IMR-90 (cell line): ENCODE results near the gene SATB2. TPM values are rescaled to one million over a fixed set of nuclear protein-coding genes. Genes with fewer than 3 reads are reported as not detected.

Experiments
- ATAC-seq: fragments of 200-7000 bp; cut with Tn5 transposase; 2 replicates; pipeline ENCODE4 v1.9.1; 2020; ENCODE audit warnings: low read depth, mild to moderate bottlenecking, moderate library complexity
- BruUV-seq: library from RNA; stranded (reverse); fragments of 400-500 nt; replicated peaks from 2 replicates; lab custom pipeline; 2021; lab: Mats Ljungman, UMichigan
- CTCF ChIA-PET: fragments of 300-600 bp; formaldehyde crosslinking; extraction: SDS; loops from one replicate; lab custom pipeline; 2021; ENCODE audit warnings: antibody characterized with exemption; lab: Yijun Ruan, JAX
- POLR2A ChIA-PET: fragments of 300-600 bp; sonication (Branson Sonifier 250); formaldehyde crosslinking; loops from one replicate; lab custom pipeline; 2022; ENCODE audit warnings: antibody characterized with exemption; ENCODE audit not compliant: unreplicated experiment; lab: Charles Lee
- DNase-seq: peaks from one replicate; pipeline ENCODE4 v3.0.0; 2013
- H2AFZ ChIP-seq: replicated peaks from 2 replicates; pipeline ENCODE3; 2013; ENCODE audit warnings: low read length, mild to moderate bottlenecking; ENCODE audit not compliant: poor library complexity
- H2AK5ac ChIP-seq: 2 replicates; pipeline ENCODE4 v1.6.1; 2013; ENCODE audit warnings: low read depth, low read length, inconsistent platforms
- H2AK9ac ChIP-seq: replicated peaks from 2 replicates; pipeline ENCODE3; 2013; ENCODE audit warnings: mild to moderate bottlenecking, low read depth, low read length, moderate library complexity; ENCODE audit not compliant: poor library complexity
- H2BK120ac ChIP-seq: 2 replicates; pipeline ENCODE4 v1.6.1; 2013; ENCODE audit warnings: low read depth, low read length, inconsistent platforms
- H2BK15ac ChIP-seq: 3 replicates; pipeline ENCODE4 v1.6.1; 2013; ENCODE audit warnings: low read depth, low read length, inconsistent platforms
- H2BK20ac ChIP-seq: 2 replicates; pipeline ENCODE4 v1.6.1; 2013; ENCODE audit warnings: low read depth, mild to moderate bottlenecking, inconsistent platforms, low read length, moderate library complexity
- H2BK5ac ChIP-seq: 2 replicates; pipeline ENCODE4 v1.6.1; 2013; ENCODE audit warnings: mild to moderate bottlenecking, low read depth, low read length, inconsistent platforms; ENCODE audit not compliant: poor library complexity, severe bottlenecking
- H3K14ac ChIP-seq: replicated peaks from 2 replicates; pipeline ENCODE4 v1.6.1; 2013; ENCODE audit warnings: low read depth, low read length, inconsistent platforms
- H3K18ac ChIP-seq: 2 replicates; pipeline ENCODE4 v1.6.1; 2013; ENCODE audit warnings: low read depth, low read length, control low read depth
- H3K23ac ChIP-seq: 2 replicates; pipeline ENCODE4 v1.6.1; 2013; ENCODE audit warnings: low read depth, low read length, inconsistent platforms
- H3K27ac ChIP-seq: 2 replicates; pipeline ENCODE4 v1.5.1; 2013; ENCODE audit warnings: mild to moderate bottlenecking, control low read depth, low read length; ENCODE audit not compliant: insufficient read depth
- H3K27me3 ChIP-seq: 2 replicates; pipeline ENCODE4 v1.6.1; 2013; ENCODE audit warnings: low read length; ENCODE audit not compliant: control insufficient read depth, insufficient read depth
- H3K36me3 ChIP-seq: 2 replicates; pipeline ENCODE4 v1.6.1; 2013; ENCODE audit warnings: low read length, mixed read lengths; ENCODE audit not compliant: control insufficient read depth, insufficient read depth
- H3K4ac ChIP-seq: 2 replicates; pipeline ENCODE4 v1.6.1; 2013; ENCODE audit warnings: low read depth, low read length, inconsistent platforms
- H3K4me1 ChIP-seq: 2 replicates; pipeline ENCODE4 v1.6.1; 2013; ENCODE audit warnings: low read length, mixed read lengths; ENCODE audit not compliant: control insufficient read depth, insufficient read depth
- H3K4me2 ChIP-seq: 2 replicates; pipeline ENCODE4 v1.6.1; 2013; ENCODE audit warnings: low read depth, mild to moderate bottlenecking, control low read depth, low read length, moderate library complexity
- H3K4me3 ChIP-seq: 2 replicates; pipeline ENCODE4 v1.5.1; 2013; ENCODE audit warnings: low read depth, mild to moderate bottlenecking, control low read depth, low read length, moderate library complexity; ENCODE audit not compliant: insufficient read depth
- H3K56ac ChIP-seq: 2 replicates; pipeline ENCODE4 v1.6.1; 2013; ENCODE audit warnings: low read length, inconsistent platforms; ENCODE audit not compliant: insufficient read depth; ENCODE audit errors: extremely low read depth
- H3K79me1 ChIP-seq, 2 experiments: 2 replicates each; pipeline ENCODE4 v1.6.1; 2013; ENCODE audit warnings: low read length in 2 of 2, inconsistent platforms in 1 of 2, low read depth in 1 of 2
- H3K9ac ChIP-seq: 2 replicates; pipeline ENCODE4 v1.6.1; 2013; ENCODE audit warnings: low read depth, low read length, control low read depth
- H3K9me1 ChIP-seq: 2 replicates; pipeline ENCODE4 v1.6.1; 2013; ENCODE audit warnings: low read length, inconsistent platforms; ENCODE audit not compliant: insufficient read depth
- H3K9me3 ChIP-seq: 2 replicates; pipeline ENCODE4 v1.6.1; 2013; ENCODE audit warnings: low read length; ENCODE audit not compliant: control insufficient read depth, insufficient read depth
- H4K20me1 ChIP-seq: 2 replicates; pipeline ENCODE4 v1.6.1; 2013; ENCODE audit warnings: low read length, inconsistent platforms; ENCODE audit not compliant: insufficient read depth
- H4K5ac ChIP-seq: 2 replicates; pipeline ENCODE4 v1.6.1; 2013; ENCODE audit warnings: mild to moderate bottlenecking, low read depth, low read length, control low read depth
- H4K8ac ChIP-seq, 2 experiments: 2 replicates each; pipeline ENCODE4 v1.6.1; 2013; ENCODE audit warnings: low read depth in 2 of 2, low read length in 2 of 2, control low read depth in 1 of 2, inconsistent platforms in 1 of 2
- H4K91ac ChIP-seq: 2 replicates; pipeline ENCODE4 v1.6.1; 2013; ENCODE audit warnings: low read depth, low read length, inconsistent platforms; ENCODE audit not compliant: insufficient read depth
- CHD1 ChIP-seq: IDR thresholded peaks from 2 replicates; pipeline ENCODE4 v1.6.1; 2012; ENCODE audit warnings: low read depth, low read length, improper control_type of control experiment
- RFX5 ChIP-seq: IDR thresholded peaks from 2 replicates; pipeline ENCODE4 v1.8.0; 2012; ENCODE audit warnings: low read depth, mild to moderate bottlenecking, low read length, moderate library complexity
- WGBS, 2 experiments: methylation state at CpG; one replicate each; pipeline versions ENCODE4 v1.1.5 to v1.1.7; 2013; ENCODE audit warnings: missing lambda C conversion rate in 2 of 2; ENCODE audit not compliant: insufficient read length in 1 of 2; ENCODE audit errors: extremely low coverage in 2 of 2; 5-methylcytosine and 5-hydroxymethylcytosine counted together
- dilution Hi-C: fragments of 300-500 bp; cut with HindIII; formaldehyde crosslinking; loops from one replicate; pipeline ENCODE4 v1.14.3; 2018; ENCODE audit warnings: low sequenced_read_pairs; ENCODE audit not compliant: unreplicated experiment
- in situ Hi-C: fragments of 300-500 bp; cut with MboI; formaldehyde crosslinking; loops from 3 replicates; pipeline ENCODE4 v1.14.3; 2019; ENCODE audit warnings: low sequenced_read_pairs, inconsistent platforms, mixed read lengths
- intact Hi-C: fragments of 100-400 bp; cut with micrococcal nuclease; formaldehyde crosslinking; loops from 2 replicates; pipeline ENCODE4 v1.10.0; 2022
- polyA plus RNA-seq, 3 experiments: library from polyadenylated mRNA; depleted of rRNA; stranded (reverse); fragments of >200 nt; gene quantifications; 2 replicates each; pipeline ENCODE4 v1.2.3, GENCODE V29; 2012; ENCODE audit warnings: low replicate concordance in 1 of 3
- total RNA-seq: library from RNA; depleted of rRNA; stranded (reverse); fragments of >200 nt; gene quantifications from 2 replicates; pipeline ENCODE4 v1.2.3, GENCODE V29; 2012

The SATB2 gene
- total and polyA plus RNA-seq, 2 of the 4 experiments (the other 2 are of a cell fraction): 6.2 to 8.4 TPM

- no peak for TF ChIP-seq RFX5
These were observed 146.8 kb downstream of the SATB2 start (continued) for GRCh38 chr2:199310771-199311585.

DNA sequence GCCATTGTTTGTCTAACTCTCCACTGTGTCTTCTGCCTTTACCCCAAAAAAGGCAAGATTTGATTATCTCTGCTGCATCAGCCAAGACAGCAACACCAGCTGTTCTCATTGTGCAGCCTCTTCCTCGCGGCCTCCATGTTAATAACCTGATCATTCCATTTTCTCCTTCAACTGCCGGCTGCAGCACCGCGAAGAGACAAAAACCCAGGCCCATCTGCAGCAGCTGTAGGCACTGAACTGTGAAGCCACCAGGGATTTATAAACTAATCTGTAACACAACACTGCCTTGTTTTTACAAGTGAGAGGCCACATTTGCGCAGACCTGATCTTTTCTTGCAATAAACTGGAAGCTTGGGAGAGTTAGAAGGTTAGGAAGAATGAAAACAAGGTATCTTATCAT, 147.8 kb downstream of the SATB2 start:
- H3K9me1 ChIP-seq: peaks cover 5% of the 10 kb centered on the region
- 0 out of 2 replicates have a peak, but pooled peaks cover 2% of the 10 kb centered on the region for H3K4me1 ChIP-seq
- H4K5ac ChIP-seq: no peak overlapping the region
- no peak overlapping the region for H2AFZ ChIP-seq
- no peak for ATAC-seq
- H2BK5ac ChIP-seq: no peak overlapping the region
- H3K14ac ChIP-seq: no peak overlapping the region
- no peak overlapping the region for H2BK20ac ChIP-seq
- no peak overlapping the region for H2BK15ac ChIP-seq
- no peak overlapping the region for H2BK120ac ChIP-seq
- H2AK9ac ChIP-seq: no peak overlapping the region
- H4K91ac ChIP-seq: no peak overlapping the region
- H3K27me3 ChIP-seq: no peaks in the 10 kb centered on the region
- POLR2A ChIA-PET: no interaction called here
- no peak overlapping the region for H4K8ac ChIP-seq
- H3K4me3 ChIP-seq: no peak overlapping the region
- no peak for DNase-seq
- TF ChIP-seq CHD1 (no peak), RFX5 (no peak)
- H3K9me3 ChIP-seq: no peaks in the 10 kb centered on the region
- H3K4me2 ChIP-seq: no peak overlapping the region
- H3K9ac ChIP-seq: no peak overlapping the region
- no peaks in the 10 kb centered on the region; a peak in 1 of 4 replicates for H3K79me1 ChIP-seq
- H3K4ac ChIP-seq: no peak overlapping the region
- no peak overlapping the region for H3K56ac ChIP-seq
- no peaks in the 10 kb centered on the region for H4K20me1 ChIP-seq
- H3K36me3 ChIP-seq: peaks cover 6% of the 10 kb centered on the region
- no peak overlapping the region for H3K23ac ChIP-seq
- BruUV-seq: no TSS peak
- 94% methylated on average over 3 of the region's 6 CpGs; no CpG with 5 or more reads in 1 of the 2 experiments for WGBS, 2 experiments
- dilution Hi-C loops (no loop called here), in situ Hi-C loops (no loop called here), intact Hi-C loops (no loop called here)
- H3K27ac ChIP-seq: no peak overlapping the region
- no peak overlapping the region for H2AK5ac ChIP-seq
- H3K18ac ChIP-seq: no peak overlapping the region
- CTCF ChIA-PET: no interaction called here
